ENCODE measurements around the gene TAX1BP1.
A peak's percentile ranks its signal among the peaks of the same experiment; 100 is the strongest.

Gene TAX1BP1

DNA sequence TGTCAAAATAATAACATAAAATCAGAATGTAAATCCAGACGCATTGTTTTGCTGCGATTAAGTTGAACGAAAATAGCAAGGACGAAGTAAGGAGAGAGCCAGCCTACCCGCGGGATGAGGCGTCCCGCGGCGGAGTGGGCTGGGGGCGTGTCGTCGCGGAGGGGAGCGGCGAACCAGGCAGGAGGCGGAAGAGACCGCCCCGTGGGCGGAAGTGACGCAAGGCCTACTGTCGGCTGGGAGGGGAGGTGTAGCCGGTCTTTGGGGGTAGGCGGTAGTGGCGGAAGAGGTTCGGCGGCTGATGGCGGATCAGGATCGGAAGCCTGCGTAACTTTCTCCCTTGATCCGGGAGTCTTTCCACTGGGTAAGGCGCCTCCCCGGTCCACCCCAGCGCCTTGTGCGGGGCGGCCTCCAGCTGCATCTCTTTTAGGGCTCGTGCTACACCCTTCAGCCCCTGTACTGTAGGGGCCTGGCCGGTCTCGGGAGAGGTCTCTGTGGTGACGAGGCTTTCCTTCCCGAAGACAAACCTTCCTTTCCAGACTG, at the start of gene TAX1BP1:
Gene TAX1BP1 (plus strand): TSS at position 254 of the 540 bp plus-strand sequence. CDS start 8,363 bp downstream, outside the sequence.
- peak; percentile 87 for DNase-seq

DNA sequence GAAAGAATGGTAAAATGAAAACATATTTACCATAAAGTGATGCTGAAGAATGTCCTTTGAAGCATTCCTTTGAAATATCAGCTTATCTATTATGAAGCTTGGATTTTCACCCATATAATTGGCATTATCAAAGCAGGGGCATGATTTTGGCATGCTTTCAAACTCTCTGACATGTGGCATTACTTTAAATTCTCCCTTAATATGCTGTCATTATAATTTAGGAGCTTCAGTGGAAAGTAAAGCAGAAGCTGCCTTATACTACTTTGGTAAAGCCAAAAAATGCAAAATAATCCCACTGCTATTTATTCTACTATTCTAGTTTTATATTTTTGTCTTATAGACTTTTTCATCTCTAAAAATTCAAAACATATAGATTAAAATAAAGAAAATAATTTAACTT, 49.3 kb upstream of the TAX1BP1 start:
- DNase-seq, result no peak

DNA sequence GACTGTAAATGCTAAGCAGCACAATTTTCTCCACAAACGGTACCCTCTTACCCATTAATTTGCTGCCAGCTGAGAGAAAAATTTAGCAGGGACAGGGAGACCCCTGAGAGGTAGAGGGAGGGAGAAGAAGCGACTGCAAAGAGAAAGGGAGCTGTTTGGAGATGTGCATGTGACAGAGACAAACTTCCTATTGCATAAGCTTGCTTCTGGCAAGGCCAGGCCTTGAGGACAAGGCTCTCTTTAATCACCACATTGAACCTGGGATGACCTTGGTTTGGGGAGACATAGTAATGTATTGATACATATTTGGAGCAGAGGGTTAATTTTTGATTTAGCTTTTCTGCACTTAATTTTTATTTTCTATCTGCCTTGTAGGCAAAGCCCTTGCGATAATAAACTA, 46.2 kb upstream of the TAX1BP1 start:
- DNase-seq, result no peak

DNA sequence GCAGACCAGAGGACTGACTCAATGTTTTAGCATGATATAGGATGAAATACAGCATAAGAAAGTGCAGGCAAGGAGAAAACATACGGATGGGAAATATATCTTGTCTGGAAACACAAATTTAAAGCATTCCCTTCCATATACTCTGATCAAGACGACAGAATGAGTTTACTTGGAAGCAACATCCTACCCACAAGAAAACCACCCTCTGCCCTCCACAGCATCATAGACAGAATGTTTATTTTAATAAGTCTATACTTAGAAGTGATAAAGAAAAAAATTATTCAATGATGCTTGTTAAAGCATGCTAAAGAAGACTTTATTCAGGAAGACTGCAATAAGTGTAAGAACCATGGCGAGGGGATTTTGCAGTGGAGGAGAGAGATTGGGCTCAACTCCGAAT, 44.9 kb upstream of the TAX1BP1 start:
- no peak for DNase-seq

DNA sequence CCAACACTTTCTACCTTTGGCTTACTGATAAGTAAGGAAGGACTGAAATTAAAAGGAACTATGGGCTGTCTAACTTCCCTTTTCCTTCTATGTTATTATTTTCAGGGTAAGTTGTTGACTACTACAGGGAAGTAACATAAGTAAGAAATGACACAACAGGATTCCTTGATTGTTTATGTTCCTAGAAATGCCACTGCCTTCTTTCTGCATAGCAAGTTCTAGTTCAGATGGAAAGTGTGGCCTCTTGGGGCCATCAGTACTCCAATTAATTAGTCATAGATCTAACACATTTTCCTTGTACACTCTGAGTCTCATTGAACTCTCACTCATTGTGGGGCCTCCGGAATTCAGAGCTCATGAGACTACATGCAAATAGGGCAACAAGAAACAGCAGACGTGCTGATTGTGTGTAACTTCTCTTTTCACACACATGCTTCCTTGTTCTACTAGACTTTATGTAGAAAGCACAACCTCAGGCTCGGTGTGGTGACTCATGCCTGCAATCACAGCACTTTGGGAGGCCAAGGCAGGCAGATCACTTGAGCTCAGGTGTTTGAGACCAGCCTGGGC, 42.0 kb upstream of the TAX1BP1 start:
- DNase-seq, result no peak

DNA sequence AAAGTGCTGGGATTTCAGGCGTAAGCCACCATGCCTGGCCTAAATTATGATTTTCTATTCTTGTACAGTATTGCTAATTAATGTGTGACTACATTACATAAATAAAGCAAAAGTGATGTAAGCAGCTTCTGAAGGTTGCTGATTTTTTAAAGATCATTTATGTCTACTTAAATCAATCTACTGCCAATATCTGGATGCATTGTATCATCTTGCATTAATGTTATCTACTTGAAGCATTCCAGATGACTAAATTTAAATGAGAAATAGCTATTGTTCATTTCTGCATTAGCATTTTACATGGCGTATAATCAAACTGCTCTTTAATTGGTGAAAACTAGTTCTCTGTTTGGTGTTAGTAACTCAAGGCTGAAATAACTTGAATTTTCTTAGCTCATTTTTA, 40.2 kb upstream of the TAX1BP1 start:
- DNase-seq, result no peak

DNA sequence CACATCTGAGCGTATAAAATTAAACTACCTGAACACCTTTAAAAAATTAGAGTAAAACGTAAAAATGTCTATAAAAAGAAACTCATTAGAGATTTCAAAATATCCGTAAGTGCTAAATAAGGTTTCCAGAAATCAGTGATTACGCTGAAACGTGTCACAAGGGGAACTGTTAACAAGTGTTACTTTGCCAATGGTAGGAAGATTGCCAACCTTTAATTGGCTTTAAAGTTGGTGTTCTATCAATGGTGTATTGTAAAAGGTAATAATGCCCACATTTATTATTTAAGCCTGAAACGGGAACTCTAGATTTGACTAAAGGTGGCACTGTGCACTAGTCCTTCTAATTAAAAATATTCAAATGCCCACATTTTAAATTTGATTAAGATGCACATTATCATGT, 39.5 kb upstream of the TAX1BP1 start:
- DNase-seq, result no peak

DNA sequence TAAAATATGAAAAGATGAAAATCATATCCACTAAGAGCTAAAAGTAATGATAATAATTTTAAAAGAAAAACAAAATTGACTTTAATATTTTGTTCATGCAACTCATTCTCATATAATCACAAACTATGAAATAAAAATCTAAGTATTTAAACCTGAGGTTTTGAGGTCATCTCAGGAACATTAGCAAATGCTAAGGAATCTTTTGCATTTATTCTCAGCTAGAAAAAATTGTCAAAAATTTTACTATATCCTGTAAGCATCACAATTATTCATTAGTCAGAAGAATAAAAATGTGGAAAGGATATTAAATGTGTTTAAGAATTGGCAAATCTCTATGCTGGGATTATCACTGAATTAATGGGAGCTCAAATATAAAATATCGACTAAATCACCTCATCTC, 36.8 kb upstream of the TAX1BP1 start:
- DNase-seq, result no peak

DNA sequence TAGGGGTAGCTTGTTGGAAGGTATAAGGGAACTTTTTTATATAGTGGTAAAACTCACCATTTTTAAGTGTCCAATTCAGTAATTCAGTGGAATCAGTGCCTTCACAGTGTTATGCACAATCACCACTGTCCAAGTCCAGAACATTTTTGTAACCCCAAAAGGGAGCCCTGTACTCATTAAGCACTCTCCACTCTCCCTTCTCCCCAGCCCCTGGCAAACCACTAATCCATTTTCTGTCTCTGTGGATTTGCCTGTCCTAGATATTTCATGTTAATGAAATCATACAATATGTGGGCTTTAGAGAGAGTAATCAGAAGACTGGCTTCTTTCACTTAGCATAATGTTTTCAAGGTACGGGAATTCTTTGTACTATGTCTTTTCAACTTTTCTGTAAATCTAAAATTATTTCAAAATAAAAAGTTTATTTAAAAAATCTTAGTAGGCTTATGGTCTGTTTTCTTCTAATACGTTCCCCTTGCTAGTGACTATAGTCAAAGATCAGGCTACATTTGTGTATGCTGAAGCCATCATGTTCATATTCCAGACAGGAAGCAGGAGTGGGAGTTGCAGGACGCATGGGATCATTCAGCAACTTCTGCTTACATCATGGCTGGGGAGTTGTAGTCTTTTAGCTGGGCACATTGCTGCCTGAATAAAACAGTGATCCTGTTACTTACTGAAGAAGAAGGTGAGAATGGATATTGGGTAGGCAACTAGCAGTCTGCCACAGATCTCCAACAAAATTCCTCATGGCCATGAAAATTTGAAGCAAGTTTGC, 35.4 kb upstream of the TAX1BP1 start:
- DNase-seq, result no peak

DNA sequence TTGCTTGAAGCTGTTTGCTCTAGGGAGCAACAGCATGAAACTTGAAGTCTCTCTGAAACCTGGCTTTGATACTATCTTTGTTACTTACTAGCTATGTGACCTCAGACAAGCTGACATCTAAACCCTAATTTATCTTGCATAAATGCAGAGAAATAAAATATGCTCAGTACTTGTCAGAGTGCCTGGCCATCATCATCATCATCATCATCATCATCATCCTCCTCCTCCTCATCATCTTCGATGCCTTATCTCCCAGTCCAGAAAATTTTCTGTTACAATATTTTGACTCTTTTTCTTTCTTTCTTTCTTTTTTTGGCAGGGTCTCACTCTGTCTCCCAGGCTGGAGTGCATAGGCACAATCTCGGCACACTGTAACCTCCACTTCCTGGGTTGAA, 34.8 kb upstream of the TAX1BP1 start:
- DNase-seq, result no peak

DNA sequence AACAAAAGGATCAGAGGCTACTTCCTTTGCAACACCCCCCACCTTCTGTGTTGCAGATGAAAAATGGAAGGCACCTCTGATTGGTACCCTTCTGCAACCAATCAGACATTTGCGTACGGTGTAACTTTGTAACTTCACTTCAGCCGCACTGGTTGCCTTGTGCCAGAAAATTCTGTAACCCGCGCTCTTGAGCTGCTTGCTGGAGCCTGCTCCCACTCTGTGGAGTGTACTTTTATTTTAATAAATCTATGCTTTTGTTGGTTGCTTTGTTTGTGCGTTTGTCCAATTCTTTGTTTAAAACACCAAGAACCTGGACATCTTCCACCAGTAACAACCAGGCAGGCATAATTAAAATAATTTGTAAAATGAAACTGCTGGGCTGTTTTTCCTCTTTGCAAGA, 31.5 kb upstream of the TAX1BP1 start:
- DNase-seq, result no peak

DNA sequence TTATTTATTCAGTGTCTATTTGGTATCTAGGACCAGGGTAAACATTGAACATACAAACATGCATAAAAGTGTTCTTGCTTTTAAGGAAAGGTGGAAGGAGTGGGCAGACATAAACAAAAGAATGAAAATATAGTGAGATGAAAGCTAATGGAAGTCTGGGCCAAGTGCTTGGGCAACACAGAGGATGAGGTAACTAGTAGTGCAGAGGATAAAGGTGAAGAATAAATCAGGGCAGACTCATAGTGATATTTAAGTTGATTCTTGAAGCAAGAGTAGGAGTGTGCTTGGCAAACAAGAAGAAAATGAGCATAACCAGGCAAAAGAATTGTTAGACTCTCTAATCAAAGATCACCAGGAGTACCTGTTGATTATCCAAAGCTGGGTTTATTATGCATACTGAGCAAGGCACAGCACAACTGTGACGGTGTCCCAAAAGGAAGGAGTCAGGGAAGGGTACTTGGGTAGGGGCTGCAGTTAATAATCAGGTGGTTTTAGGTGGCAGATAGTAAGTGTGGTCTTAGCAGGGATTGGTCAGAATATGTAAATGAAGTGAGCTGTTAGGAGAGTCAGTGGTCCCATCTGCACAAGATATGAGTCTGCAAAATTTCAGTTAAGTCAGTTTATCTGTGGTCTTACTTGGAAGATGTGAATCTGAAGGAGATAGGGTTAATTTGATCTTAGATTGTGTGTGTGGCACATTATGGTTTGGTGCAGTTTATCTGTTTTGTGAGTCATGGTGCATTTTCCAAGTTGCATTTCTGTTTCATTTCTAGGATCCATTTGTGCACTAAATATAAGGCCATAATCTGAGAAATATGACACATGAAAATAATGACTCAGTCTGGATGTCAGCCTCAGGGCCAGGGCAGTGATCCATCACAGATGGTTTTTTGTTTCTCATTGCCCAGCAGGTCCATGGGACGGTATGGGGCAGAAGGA, 30.6 kb upstream of the TAX1BP1 start:
- DNase-seq, result no peak

DNA sequence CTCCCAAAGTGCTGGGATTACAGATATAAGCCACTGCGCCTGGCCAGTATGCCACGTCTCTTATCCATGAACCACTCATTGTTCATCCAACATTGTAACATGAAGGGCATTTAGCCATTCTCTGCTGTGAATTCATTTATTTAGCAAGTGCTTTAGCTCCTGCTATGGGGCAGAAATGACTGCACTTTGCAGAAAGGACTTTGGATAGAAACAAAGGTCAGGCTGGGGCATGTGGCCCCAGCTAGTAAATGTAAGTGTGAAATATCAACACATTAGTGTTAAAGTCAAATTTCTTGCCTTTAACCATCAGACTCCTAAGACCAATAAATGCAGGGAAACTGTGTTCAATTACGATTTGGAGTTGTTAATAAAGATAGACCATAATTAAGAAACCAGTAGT, 27.7 kb upstream of the TAX1BP1 start:
- no peak for DNase-seq

DNA sequence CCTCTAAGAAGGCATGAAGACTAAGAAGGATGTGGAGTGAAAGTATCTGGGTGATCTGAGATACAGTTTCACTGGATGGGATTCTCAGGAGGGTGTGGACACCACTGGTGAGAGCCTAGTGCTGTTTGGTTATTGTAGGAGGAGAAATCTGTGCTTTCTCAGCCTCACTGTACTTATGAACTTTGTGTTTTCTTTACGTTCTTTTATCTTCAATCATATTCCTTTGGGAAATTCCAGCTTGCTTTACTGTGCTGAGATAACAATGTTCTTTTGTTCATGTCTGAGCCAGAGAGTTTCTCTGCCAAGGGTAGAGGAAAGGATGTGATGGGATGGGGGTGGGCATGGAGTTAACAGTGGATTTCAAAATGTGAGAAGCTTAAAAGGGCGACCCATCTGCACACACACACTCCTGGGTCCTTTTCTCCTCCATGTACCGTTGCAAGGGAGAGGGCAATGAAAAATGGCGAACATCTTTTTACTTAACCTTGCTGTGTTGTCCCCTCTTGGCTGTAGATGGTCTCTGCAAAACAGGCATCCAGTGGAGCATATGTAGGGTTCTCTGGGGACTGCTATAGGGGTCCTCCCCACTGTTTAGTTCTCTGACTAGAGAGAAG, 25.0 kb upstream of the TAX1BP1 start:
- DNase-seq, result no peak

DNA sequence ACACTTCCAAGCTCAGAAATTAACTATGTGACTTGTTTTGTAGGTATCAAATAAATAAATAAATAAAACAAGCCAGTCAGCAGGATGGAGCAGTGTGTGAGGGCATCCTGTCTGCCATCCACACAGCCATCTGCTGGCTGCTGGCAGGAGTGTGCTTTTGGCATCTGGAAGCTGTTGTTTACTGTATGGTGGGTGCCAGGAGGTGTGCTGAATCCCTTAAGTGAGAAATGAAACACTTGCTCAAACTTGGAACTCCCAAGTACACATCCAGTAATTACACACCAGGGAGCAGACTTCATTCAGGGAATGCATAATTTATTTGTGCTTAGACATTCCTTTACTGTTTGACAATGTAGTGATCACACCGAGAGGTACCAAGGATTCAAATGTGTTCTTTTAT, 16.9 kb upstream of the TAX1BP1 start:
- no peak for DNase-seq

DNA sequence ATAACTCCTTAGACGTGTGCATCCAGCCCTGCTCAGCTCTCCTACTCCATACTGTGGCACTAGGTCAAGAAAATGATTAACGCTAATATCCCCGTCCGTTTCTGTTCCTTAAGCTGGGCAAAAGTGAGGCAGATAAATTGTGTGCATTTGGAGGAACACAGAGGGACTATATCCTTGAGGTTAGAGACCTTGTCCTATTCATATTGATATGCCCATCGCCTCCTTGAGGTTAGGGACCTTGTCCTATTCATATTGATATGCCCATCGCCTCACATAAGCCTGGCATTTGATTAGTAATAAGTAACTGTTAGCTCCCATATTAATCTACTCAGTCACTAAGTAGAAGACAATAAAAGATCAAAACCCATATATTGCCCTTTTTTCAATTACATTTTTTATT, 12.9 kb upstream of the TAX1BP1 start:
- DNase-seq, result no peak

DNA sequence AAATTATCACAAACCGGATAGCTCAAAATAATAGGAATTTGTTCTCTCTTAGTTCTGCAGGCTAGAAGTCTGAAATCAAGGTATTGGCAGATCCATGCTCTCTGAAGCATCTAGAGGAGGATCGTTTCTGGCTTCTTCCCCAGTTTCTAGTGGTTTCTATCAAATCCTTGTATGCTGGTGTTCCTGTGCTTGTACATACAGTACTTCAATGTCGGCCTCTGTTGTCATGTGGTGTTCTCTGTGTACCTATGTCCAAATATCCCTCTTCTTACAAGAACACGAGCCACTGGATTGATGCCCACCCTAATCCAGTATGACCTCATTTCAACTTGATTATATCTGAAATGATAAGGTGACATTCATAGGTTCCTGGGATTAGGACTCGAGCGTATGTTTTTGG, 9.8 kb upstream of the TAX1BP1 start:
- DNase-seq, result no peak

DNA sequence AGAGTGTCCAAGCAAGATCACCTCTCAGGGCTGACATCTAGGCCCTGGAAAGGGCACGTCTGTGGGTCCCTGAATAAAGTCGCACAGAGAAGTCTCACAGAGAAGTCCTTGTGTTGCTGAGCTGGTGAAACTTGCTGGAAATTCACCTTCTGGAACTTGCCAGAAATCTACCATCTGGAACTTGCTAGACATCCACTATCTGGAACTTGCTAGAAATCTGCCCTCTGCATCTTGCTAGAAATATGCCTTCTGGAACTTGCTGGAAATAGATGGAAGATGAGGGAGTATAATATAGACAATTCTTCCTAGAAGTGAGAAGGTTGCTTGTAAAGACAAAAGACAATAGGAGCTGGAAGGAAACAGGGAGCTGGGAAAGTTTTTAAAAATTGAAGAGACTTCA, 5.4 kb upstream of the TAX1BP1 start:
- no peak for DNase-seq

DNA sequence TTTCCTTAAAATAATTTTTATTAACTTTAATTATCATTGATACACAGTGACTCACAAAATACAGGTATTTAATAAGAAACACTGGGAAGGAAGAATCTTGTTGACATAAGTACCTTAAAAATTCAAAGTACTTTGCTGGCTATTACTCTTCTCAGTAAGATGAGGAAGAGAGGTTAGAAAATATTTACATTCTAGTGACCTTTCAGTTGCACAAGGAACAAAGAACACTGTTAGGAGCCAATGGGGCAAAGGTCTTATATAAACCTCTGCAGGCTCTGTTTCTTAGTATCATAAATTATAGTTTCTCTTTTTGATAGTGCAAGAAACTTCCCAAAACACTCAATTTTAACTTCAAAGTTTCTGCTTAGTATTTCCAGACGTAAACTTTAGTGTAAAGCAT, 4.8 kb upstream of the TAX1BP1 start:
- no peak for DNase-seq

DNA sequence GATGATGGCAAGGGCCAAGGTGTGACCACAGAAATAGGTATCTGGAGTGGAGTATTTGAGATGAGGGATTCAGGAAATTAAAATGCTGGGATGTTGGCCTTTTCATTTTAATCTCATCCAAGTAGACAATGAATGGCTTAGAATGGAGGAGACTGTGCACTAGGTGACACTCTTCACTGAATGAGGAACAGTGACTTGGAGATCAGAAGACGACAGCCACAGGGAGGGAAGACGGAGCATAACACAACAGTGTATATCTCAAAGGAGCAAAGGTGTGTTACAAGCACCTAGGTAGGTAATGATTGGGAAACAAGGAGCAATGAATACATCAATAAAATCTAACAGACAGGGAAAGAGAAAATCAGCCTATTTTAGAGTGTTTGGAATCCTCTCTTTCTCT, 4.1 kb upstream of the TAX1BP1 start:
- no peak for DNase-seq

DNA sequence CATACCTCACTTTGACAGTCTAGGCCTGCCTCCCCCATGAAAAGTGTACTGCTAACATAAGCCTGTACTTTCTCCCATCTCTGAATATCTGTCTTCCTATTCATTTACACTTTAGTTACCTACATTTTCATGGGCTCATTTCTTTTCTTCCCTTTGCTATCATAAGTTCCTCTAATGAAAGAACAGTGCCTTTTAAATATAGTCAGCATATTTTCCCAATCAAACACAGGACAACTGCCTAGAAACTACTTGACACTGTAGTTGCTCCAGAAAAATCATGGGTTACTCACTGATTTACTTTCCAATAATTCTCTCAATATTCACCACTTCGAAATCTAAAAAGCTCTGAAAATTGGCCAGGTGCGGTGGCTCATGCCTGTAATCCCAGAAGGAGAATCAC, 2.8 kb upstream of the TAX1BP1 start:
- DNase-seq, result no peak

DNA sequence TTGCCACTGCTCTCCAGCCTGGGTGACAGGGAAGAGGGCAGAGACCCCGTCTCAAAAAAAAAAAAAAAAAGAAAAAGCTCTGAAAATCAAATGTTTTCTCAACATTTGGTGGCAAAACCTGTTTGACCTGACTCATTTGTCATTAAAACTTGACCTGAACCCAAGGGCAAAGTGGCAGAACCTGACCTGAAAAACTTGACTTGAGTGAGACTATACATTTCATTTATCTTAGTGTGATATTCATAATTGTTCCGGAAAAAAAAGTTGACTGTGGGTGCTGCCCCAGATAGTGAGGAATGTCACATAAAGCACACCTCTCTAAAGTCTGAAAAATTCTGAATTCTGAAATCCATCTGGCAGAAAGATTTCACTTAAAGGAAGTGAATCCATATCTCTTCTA, 2.3 kb upstream of the TAX1BP1 start:
- no peak for DNase-seq

DNA sequence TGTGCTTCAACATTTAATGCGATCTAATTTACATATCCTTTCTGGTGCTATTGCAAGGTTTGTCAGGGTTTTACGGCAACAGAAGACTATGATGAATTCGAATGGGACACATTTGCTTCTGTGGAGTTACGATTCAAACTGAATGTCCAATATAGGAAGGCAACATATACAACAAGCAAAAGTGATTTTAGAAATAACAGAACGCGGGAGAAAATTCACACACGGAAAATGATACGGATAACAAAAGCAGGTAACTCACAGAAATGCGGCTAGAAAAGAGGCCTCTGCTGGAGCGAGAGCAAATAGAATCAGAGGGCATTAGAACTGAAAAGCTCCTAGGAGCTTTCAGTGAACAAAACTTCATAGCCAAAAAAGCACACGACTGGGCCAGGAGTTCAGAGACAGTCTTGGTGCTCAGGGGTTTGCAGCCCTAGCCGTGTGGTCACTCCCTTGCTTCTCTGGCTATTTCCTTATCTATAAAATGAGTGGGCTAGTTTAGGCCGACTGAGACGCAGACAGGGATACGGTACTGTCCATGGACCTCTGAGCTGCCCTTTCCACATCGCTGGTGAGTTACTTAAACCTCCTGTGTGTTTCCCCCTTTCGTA, 557 bp upstream of the TAX1BP1 start:
- no peak for DNase-seq

Measured in NK-92 treated with Interleukin-12 subunit alpha and Interleukin-12 subunit beta, amount 100 ng/mL, for 24 hours (cell line).